HG03025 (cell line): ENCODE measurements around the gene GAPDHS.

Experiments used
- ATAC-seq: cut with Tn5 transposase; IDR thresholded peaks from one replicate; pipeline ENCODE4 v1.9.1; 2021; ENCODE audit warnings: mild to moderate bottlenecking, moderate library complexity; ENCODE audit not compliant: unreplicated experiment, low FRiP score

Gene GAPDHS

GRCh38 chr19:35533201-35533821, at the start of gene GAPDHS:
Gene GAPDHS (plus strand): TSS chr19:35533456. CDS start chr19:35533528, 72 bp downstream.
- ATAC-seq, result no peak

GRCh38 chr19:35484252-35485036, 48.8 kb upstream of the GAPDHS start:
- no peak for ATAC-seq

GRCh38 chr19:35486268-35486708, 47.0 kb upstream of the GAPDHS start:
- no peak for ATAC-seq

GRCh38 chr19:35487656-35488182, 45.5 kb upstream of the GAPDHS start:
- no peak for ATAC-seq

- no peak for ATAC-seq
These were observed 44.6 kb upstream of the GAPDHS start for GRCh38 chr19:35488677-35489076.

GRCh38 chr19:35490364-35490763, 42.9 kb upstream of the GAPDHS start, which contains the start of gene KRTDAP:
Gene KRTDAP (minus strand): TSS chr19:35490464. CDS start chr19:35490442, 22 bp downstream.
- ATAC-seq, result no peak

GRCh38 chr19:35491836-35492360, 41.4 kb upstream of the GAPDHS start:
- no peak for ATAC-seq

- ATAC-seq, result no peak
These were observed 39.3 kb upstream of the GAPDHS start for GRCh38 chr19:35493971-35494370.

GRCh38 chr19:35495107-35496064, 37.9 kb upstream of the GAPDHS start:
- no peak for ATAC-seq

GRCh38 chr19:35497406-35497805, 35.9 kb upstream of the GAPDHS start:
- no peak for ATAC-seq

GRCh38 chr19:35498220-35498619, 35.0 kb upstream of the GAPDHS start:
- no peak for ATAC-seq

- ATAC-seq, result no peak
These were observed 34.2 kb upstream of the GAPDHS start for GRCh38 chr19:35498984-35499527.

GRCh38 chr19:35500611-35501010, 32.6 kb upstream of the GAPDHS start:
- no peak for ATAC-seq

- no peak for ATAC-seq
These were observed 31.6 kb upstream of the GAPDHS start for GRCh38 chr19:35501684-35502083.

GRCh38 chr19:35502751-35503150, 30.5 kb upstream of the GAPDHS start:
- no peak for ATAC-seq

GRCh38 chr19:35506011-35506410, 27.2 kb upstream of the GAPDHS start:
- ATAC-seq, result no peak

- ATAC-seq, result no peak
These were observed 25.7 kb upstream of the GAPDHS start for GRCh38 chr19:35507561-35507960.

GRCh38 chr19:35508129-35508528, 25.1 kb upstream of the GAPDHS start:
- no peak for ATAC-seq

GRCh38 chr19:35509018-35509652, 24.1 kb upstream of the GAPDHS start:
- no peak for ATAC-seq
